Keratinocyte (primary cell): ENCODE measurements around the gene EYS. TPM values are rescaled to one million over a fixed set of nuclear protein-coding genes. Genes with fewer than 3 reads are reported as not detected.

ENCODE experiments used
- DNase-seq: peaks from one replicate; pipeline ENCODE4 v3.0.0-alpha.2; 2011; ENCODE audit warnings: low read depth, missing footprints, low spot score
- FAIRE-seq: peaks from 2 replicates; lab custom pipeline; 2011; peaks lifted over from hg19 to GRCh38; lab: Jason Lieb, UNC
- H2AFZ ChIP-seq: 2 replicates; pipeline ENCODE4 v1.6.0; 2012; ENCODE audit warnings: low read length, control low read depth, inconsistent platforms; ENCODE audit not compliant: control insufficient read depth
- H3K27ac ChIP-seq: 2 replicates; pipeline ENCODE4 v1.5.1; 2011; ENCODE audit warnings: low read length; ENCODE audit not compliant: control insufficient read depth, insufficient read depth
- H3K27me3 ChIP-seq: 3 replicates; pipeline ENCODE4 v1.6.0; 2011; ENCODE audit warnings: low read length; ENCODE audit not compliant: control insufficient read depth, insufficient read depth; ENCODE audit errors: extremely low read depth
- H3K36me3 ChIP-seq, 2 experiments: 2 replicates in 1 of 2; 3 replicates in 1 of 2; pipeline ENCODE4 v1.5.1; 2011; ENCODE audit warnings: low read length in 2 of 2, mild to moderate bottlenecking in 1 of 2; ENCODE audit not compliant: control insufficient read depth in 2 of 2, insufficient read depth in 2 of 2; ENCODE audit errors: extremely low read depth in 1 of 2
- H3K4me1 ChIP-seq: 3 replicates; pipeline ENCODE4 v1.5.1; 2011; ENCODE audit warnings: low read length; ENCODE audit not compliant: control insufficient read depth, insufficient read depth; ENCODE audit errors: extremely low read depth
- H3K4me2 ChIP-seq: 3 replicates; pipeline ENCODE4 v1.6.0; 2011; ENCODE audit warnings: low read depth, low read length; ENCODE audit not compliant: control insufficient read depth, insufficient read depth; ENCODE audit errors: extremely low read depth
- H3K4me3 ChIP-seq, 3 experiments: fragments of 200-600 bp in 1 of 3; sonication (generic) in 1 of 3; 2 replicates in 2 of 3; 3 replicates in 1 of 3; pipeline ENCODE4 v1.5.1; 2011 to 2016; ENCODE audit warnings: low read length in 3 of 3, mild to moderate bottlenecking in 3 of 3, control low read depth in 2 of 3, inconsistent platforms in 1 of 3, low read depth in 1 of 3, mixed read lengths in 1 of 3, mixed run types in 1 of 3, moderate library complexity in 1 of 3; ENCODE audit not compliant: control insufficient read depth in 2 of 3, insufficient read depth in 2 of 3; ENCODE audit errors: extremely low read depth in 1 of 3
- H3K79me2 ChIP-seq: 2 replicates; pipeline ENCODE4 v1.6.0; 2012; ENCODE audit warnings: low read length; ENCODE audit not compliant: control insufficient read depth, insufficient read depth
- H3K9ac ChIP-seq: 3 replicates; pipeline ENCODE4 v1.6.0; 2011; ENCODE audit warnings: low read length; ENCODE audit not compliant: control insufficient read depth, insufficient read depth; ENCODE audit errors: extremely low read depth
- H3K9me1 ChIP-seq: 3 replicates; pipeline ENCODE4 v1.6.0; 2011; ENCODE audit warnings: low read length; ENCODE audit not compliant: control insufficient read depth, insufficient read depth; ENCODE audit errors: extremely low read depth
- H3K9me3 ChIP-seq: 2 replicates; pipeline ENCODE4 v1.5.1; 2012; ENCODE audit warnings: low read depth, low read length; ENCODE audit not compliant: control insufficient read depth
- H4K20me1 ChIP-seq: 3 replicates; pipeline ENCODE4 v1.6.0; 2011; ENCODE audit warnings: low read length; ENCODE audit not compliant: control insufficient read depth, insufficient read depth; ENCODE audit errors: extremely low read depth
- CTCF ChIP-seq, 3 experiments: IDR thresholded peaks in 1 of 3; conservative IDR thresholded peaks in 1 of 3; optimal IDR thresholded peaks in 1 of 3; 2 replicates in 2 of 3; 3 replicates in 1 of 3; pipeline versions ENCODE3 to v1.5.1; 2011; ENCODE audit warnings: low read length in 3 of 3, mild to moderate bottlenecking in 3 of 3, moderate library complexity in 2 of 3, control low read depth in 1 of 3, inconsistent platforms in 1 of 3; ENCODE audit not compliant: insufficient read depth in 2 of 3; ENCODE audit errors: extremely low read depth in 1 of 3
- EZH2 ChIP-seq: IDR thresholded peaks from one replicate; pipeline ENCODE4 v1.6.1; 2012; ENCODE audit warnings: inconsistent platforms, mild to moderate bottlenecking, low read length, moderate library complexity
- dilution Hi-C: fragments of 300-500 bp; cut with MboI; formaldehyde crosslinking; loops from one replicate; pipeline ENCODE4 v1.7.0; 2020; ENCODE audit warnings: low sequenced_read_pairs; ENCODE audit not compliant: extremely low pct_ligation_motif_present
- polyA plus RNA-seq, 5 experiments: library from polyadenylated mRNA; depleted of rRNA in 3 of 5; stranded (reverse) in 3 of 5; stranded (forward) in 1 of 5; unstranded in 1 of 5; fragments of >200 nt; gene quantifications; 1 replicate in 1 of 5; 2 replicates in 3 of 5; 3 replicates in 1 of 5; pipeline versions ENCODE4 v1.2.1 to v1.2.3, GENCODE V29; 2011 to 2012; ENCODE audit warnings: missing spikeins in 2 of 5, low read depth in 1 of 5, low replicate concordance in 1 of 5

EYS gene
- polyA plus RNA-seq, 1 donor (not counting 4 experiments of a cell fraction or from before 2014, with no cell fraction given), result 0.34 TPM

DNA sequence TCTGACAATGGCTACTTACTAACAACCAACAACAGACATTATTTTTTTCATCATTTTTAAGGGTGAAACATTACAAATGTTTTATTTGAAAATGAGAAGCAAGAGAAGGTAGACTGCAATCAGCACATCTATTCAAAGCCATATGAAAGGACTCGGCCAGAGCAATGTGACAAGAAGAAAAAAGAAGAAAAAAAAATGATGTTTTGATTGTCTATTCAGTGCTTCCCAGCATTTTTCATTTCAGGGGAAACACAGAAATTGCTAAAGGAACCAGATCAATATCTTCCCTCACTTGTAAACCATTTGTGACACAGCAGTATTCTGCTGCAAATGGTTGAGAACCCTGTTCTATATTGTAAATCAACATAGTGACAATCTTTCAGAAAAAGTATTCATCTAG is 270.7 kb downstream of the EYS start:
- dilution Hi-C loops, result no loop called here
- no peak overlapping the region for H3K4me2 ChIP-seq
- H3K27me3 ChIP-seq, result no peaks in the 10 kb centered on the region
- no peaks in the 10 kb centered on the region for H4K20me1 ChIP-seq
- no peaks in the 10 kb centered on the region for H3K36me3 ChIP-seq
- no peaks in the 10 kb centered on the region for H3K4me1 ChIP-seq
- H2AFZ ChIP-seq, result no peak overlapping the region
- H3K79me2 ChIP-seq, result no peaks in the 10 kb centered on the region
- H3K9me3 ChIP-seq, result no peaks in the 10 kb centered on the region
- no peaks in the 10 kb centered on the region for H3K9me1 ChIP-seq
- FAIRE-seq (no peak), DNase-seq (no peak)
- no peak overlapping the region for H3K9ac ChIP-seq
- H3K4me3 ChIP-seq, result no peak overlapping the region
- TF ChIP-seq CTCF (optimal IDR thresholded peaks at IDR 0.05 in 1 of 3, IDR thresholded peaks at IDR 0.05 in 1 of 3, conservative IDR thresholded peaks at IDR 0.05 in 1 of 3; ENCODE audit: extremely low read depth in 1 of 3, insufficient read depth in 2 of 3, low read length in 3 of 3), result no peak
- TF ChIP-seq EZH2, result no peak
- H3K27ac ChIP-seq, result no peak overlapping the region

DNA sequence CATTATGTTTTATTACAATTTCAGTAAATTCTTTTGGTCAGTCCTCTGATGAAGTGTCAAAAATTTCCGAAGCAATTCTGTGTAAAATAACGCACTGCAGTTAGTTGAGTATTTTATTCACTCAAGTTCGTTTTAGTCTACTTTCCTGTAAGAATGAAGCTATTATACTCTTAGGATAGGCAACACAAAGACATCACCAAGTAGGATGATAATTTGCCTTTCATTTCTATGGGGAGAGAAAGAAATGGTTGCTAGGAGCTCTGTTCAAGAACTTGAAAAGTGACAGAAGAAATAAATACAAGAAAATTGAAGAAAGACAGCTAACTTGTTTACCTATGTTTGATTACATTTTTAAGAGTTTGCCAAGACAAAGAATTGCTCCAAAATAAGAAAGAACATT is 290.4 kb downstream of the EYS start:
- dilution Hi-C loops, result no loop called here
- Histone ChIP-seq H2AFZ (no peak overlapping the region), H3K27me3 (no peaks in the 10 kb centered on the region), H3K79me2 (no peaks in the 10 kb centered on the region), H3K4me2 (no peak overlapping the region), H3K9me3 (no peaks in the 10 kb centered on the region), H3K9me1 (no peaks in the 10 kb centered on the region), H3K27ac (no peak overlapping the region), H3K36me3 (no peaks in the 10 kb centered on the region), H3K4me1 (no peaks in the 10 kb centered on the region), H4K20me1 (no peaks in the 10 kb centered on the region), H3K4me3 (no peak overlapping the region), H3K9ac (no peak overlapping the region)
- FAIRE-seq, result no peak
- DNase-seq, result no peak
- TF ChIP-seq EZH2 (no peak), CTCF (optimal IDR thresholded peaks at IDR 0.05 in 1 of 3, IDR thresholded peaks at IDR 0.05 in 1 of 3, conservative IDR thresholded peaks at IDR 0.05 in 1 of 3; ENCODE audit: extremely low read depth in 1 of 3, insufficient read depth in 2 of 3, low read length in 3 of 3) (no peak)
